ENCODE measurements around the gene LAMC2.
"Not testable (repeated sequence)": the region's sequence is repeated elsewhere in the genome, so short reads cannot be mapped to it uniquely, and the experiment has no call there.

The LAMC2 gene

GRCh38 chr1:183144752-183145151, 41.3 kb upstream of the LAMC2 start:
- Histone ChIP-seq H3K36me3 (ENCODE audit: control insufficient read depth in 4 of 4, insufficient read depth in 4 of 4, low read length in 3 of 4) (peaks cover 0 to 12% (median 2%) of the 10 kb centered on the region in 4 experiments), H3K27me3 (replicated peaks in 2 of 5; ENCODE audit: control insufficient read depth in 4 of 5, insufficient read depth in 5 of 5, low read length in 4 of 5) (peaks cover 0 to 1% (median 0%) of the 10 kb centered on the region in 5 experiments), H3K4me3 (ENCODE audit: control insufficient read depth in 1 of 7, extremely low read depth in 1 of 7, insufficient read depth in 4 of 7, low read depth in 2 of 7, low read length in 6 of 7) (no peak overlapping the region), H3K4me1 (ENCODE audit: control extremely low read depth in 1 of 4, control insufficient read depth in 4 of 4, insufficient read depth in 4 of 4, low read length in 3 of 4) (peaks cover 0 to under 1% (median 0%) of the 10 kb centered on the region in 4 experiments), H3K9me3 (ENCODE audit: control extremely low read depth in 1 of 5, control insufficient read depth in 4 of 5, insufficient read depth in 2 of 5, low read depth in 1 of 5, low read length in 4 of 5) (no peaks in the 10 kb centered on the region), H3K27ac (ENCODE audit: insufficient read depth in 1 of 2, low read depth in 1 of 2, low read length in 2 of 2, poor library complexity in 1 of 2, severe bottlenecking in 2 of 2) (no peak overlapping the region)
- POLR2A ChIA-PET, result no interaction called here
- WGBS (ENCODE audit: insufficient coverage), result 0% methylated on average over 1 of the region's 3 CpGs
- no peak for DNase-seq
- CTCF ChIA-PET, result no interaction called here

- no peak overlapping the region for H3K27ac ChIP-seq (ENCODE audit: insufficient read depth in 1 of 2, low read depth in 1 of 2, low read length in 2 of 2, poor library complexity in 1 of 2, severe bottlenecking in 2 of 2)
- 100% methylated on average over 2 of the region's 2 CpGs for WGBS (ENCODE audit: insufficient coverage)
- H3K4me1 ChIP-seq (ENCODE audit: control extremely low read depth in 1 of 4, control insufficient read depth in 4 of 4, insufficient read depth in 4 of 4, low read length in 3 of 4), result no peaks in the 10 kb centered on the region
- ChIA-PET CTCF (no interaction called here), POLR2A (no interaction called here)
- no peak overlapping the region for H3K4me3 ChIP-seq (ENCODE audit: control insufficient read depth in 1 of 7, extremely low read depth in 1 of 7, insufficient read depth in 4 of 7, low read depth in 2 of 7, low read length in 6 of 7)
- H3K36me3 ChIP-seq (ENCODE audit: control insufficient read depth in 4 of 4, insufficient read depth in 4 of 4, low read length in 3 of 4), result peaks cover 0 to 6% (median under 1%) of the 10 kb centered on the region in 4 experiments
- peaks cover 0 to 1% (median 0%) of the 10 kb centered on the region in 5 experiments for H3K27me3 ChIP-seq (replicated peaks in 2 of 5; ENCODE audit: control insufficient read depth in 4 of 5, insufficient read depth in 5 of 5, low read length in 4 of 5)
- H3K9me3 ChIP-seq (ENCODE audit: control extremely low read depth in 1 of 5, control insufficient read depth in 4 of 5, insufficient read depth in 2 of 5, low read depth in 1 of 5, low read length in 4 of 5), result no peaks in the 10 kb centered on the region
- DNase-seq, result no peak
Observed at GRCh38 chr1:183147735-183148134, 38.3 kb upstream of the LAMC2 start.

DNA sequence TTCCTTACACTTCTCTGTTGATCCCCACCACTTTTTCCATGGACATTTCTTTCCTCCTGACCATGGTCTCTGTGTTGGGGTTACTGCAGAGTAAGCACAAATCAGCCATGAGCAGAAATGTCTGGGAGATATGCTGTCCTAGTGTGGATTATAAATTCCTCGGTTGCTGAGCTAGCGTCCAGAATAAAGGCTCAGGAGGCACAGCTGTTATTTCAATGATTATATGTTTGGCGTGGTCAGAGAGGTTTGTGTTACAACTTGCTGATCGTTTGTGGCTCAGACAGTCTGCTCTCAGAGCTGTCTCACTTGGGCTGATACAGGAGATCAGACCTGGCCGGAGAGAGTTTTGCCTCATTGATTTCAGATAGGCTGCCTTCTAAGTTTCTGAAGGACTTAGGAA, 37.5 kb upstream of the LAMC2 start:
- peaks cover 0 to 1% (median 0%) of the 10 kb centered on the region in 5 experiments for H3K27me3 ChIP-seq (replicated peaks in 2 of 5; ENCODE audit: control insufficient read depth in 4 of 5, insufficient read depth in 5 of 5, low read length in 4 of 5)
- no peaks in the 10 kb centered on the region for H3K9me3 ChIP-seq (ENCODE audit: control extremely low read depth in 1 of 5, control insufficient read depth in 4 of 5, insufficient read depth in 2 of 5, low read depth in 1 of 5, low read length in 4 of 5)
- H3K4me1 ChIP-seq (ENCODE audit: control extremely low read depth in 1 of 4, control insufficient read depth in 4 of 4, insufficient read depth in 4 of 4, low read length in 3 of 4), result no peaks in the 10 kb centered on the region
- CTCF ChIA-PET, result interaction anchor here (1.0 kb wide), 1 partner anchor 12 kb away, joined by 4 read pairs; no protein-coding TSS in a partner anchor
- POLR2A ChIA-PET, result no interaction called here
- H3K4me3 ChIP-seq (ENCODE audit: control insufficient read depth in 1 of 7, extremely low read depth in 1 of 7, insufficient read depth in 4 of 7, low read depth in 2 of 7, low read length in 6 of 7), result no peak overlapping the region
- no peak for DNase-seq
- no peak overlapping the region for H3K27ac ChIP-seq (ENCODE audit: insufficient read depth in 1 of 2, low read depth in 1 of 2, low read length in 2 of 2, poor library complexity in 1 of 2, severe bottlenecking in 2 of 2)
- H3K36me3 ChIP-seq (ENCODE audit: control insufficient read depth in 4 of 4, insufficient read depth in 4 of 4, low read length in 3 of 4), result no peaks in the 10 kb centered on the region
- 98% methylated on average over 5 of the region's 5 CpGs for WGBS (ENCODE audit: insufficient coverage)

- POLR2A ChIA-PET, result no interaction called here
- CTCF ChIA-PET, result interaction anchor here (1.0 kb wide), 1 partner anchor 13 kb away, joined by 4 read pairs; no protein-coding TSS in a partner anchor
Observed at GRCh38 chr1:183149273-183149672, 36.8 kb upstream of the LAMC2 start.

DNA sequence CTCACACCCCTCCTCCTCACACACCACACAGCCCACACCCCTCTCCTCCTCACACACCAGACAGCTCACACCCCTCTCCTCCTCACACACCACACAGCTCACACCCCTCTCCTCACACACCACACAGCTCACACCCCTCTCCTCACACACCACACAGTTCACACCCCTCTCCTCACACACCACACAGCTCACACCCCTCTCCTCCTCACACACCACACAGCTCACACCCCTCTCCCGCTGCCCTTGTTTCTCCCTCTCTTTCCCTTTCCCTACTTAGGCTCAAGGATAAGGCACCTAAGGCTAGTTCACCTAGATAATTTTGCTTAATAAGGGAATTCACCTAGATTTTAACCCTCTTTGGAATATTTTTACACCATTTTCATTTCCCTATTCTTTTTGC, 36.0 kb upstream of the LAMC2 start:
- H3K9me3 ChIP-seq (ENCODE audit: control extremely low read depth in 1 of 5, control insufficient read depth in 4 of 5, insufficient read depth in 2 of 5, low read depth in 1 of 5, low read length in 4 of 5); DNase-seq; POLR2A ChIA-PET; H3K4me1 ChIP-seq (ENCODE audit: control extremely low read depth in 1 of 4, control insufficient read depth in 4 of 4, insufficient read depth in 4 of 4, low read length in 3 of 4); H3K4me3 ChIP-seq (ENCODE audit: control insufficient read depth in 1 of 7, extremely low read depth in 1 of 7, insufficient read depth in 4 of 7, low read depth in 2 of 7, low read length in 6 of 7); H3K27ac ChIP-seq (ENCODE audit: insufficient read depth in 1 of 2, low read depth in 1 of 2, low read length in 2 of 2, poor library complexity in 1 of 2, severe bottlenecking in 2 of 2); CTCF ChIA-PET; H3K36me3 ChIP-seq (ENCODE audit: control insufficient read depth in 4 of 4, insufficient read depth in 4 of 4, low read length in 3 of 4); H3K27me3 ChIP-seq (replicated peaks in 2 of 5; ENCODE audit: control insufficient read depth in 4 of 5, insufficient read depth in 5 of 5, low read length in 4 of 5): not testable (repeated sequence)
- whole genome bisulfite sequencing (ENCODE audit: insufficient coverage), result 83% methylated on average over 1 of the region's 1 CpG

More at GRCh38 chr1:183149273-183149672, 36.8 kb upstream of the LAMC2 start:
- Histone ChIP-seq H3K36me3 (ENCODE audit: control insufficient read depth in 4 of 4, insufficient read depth in 4 of 4, low read length in 3 of 4) (no peaks in the 10 kb centered on the region), H3K9me3 (ENCODE audit: control extremely low read depth in 1 of 5, control insufficient read depth in 4 of 5, insufficient read depth in 2 of 5, low read depth in 1 of 5, low read length in 4 of 5) (no peaks in the 10 kb centered on the region), H3K4me1 (ENCODE audit: control extremely low read depth in 1 of 4, control insufficient read depth in 4 of 4, insufficient read depth in 4 of 4, low read length in 3 of 4) (no peaks in the 10 kb centered on the region), H3K27ac (ENCODE audit: insufficient read depth in 1 of 2, low read depth in 1 of 2, low read length in 2 of 2, poor library complexity in 1 of 2, severe bottlenecking in 2 of 2) (no peak overlapping the region), H3K27me3 (replicated peaks in 2 of 5; ENCODE audit: control insufficient read depth in 4 of 5, insufficient read depth in 5 of 5, low read length in 4 of 5) (peaks cover 0 to 1% (median 0%) of the 10 kb centered on the region in 5 experiments), H3K4me3 (ENCODE audit: control insufficient read depth in 1 of 7, extremely low read depth in 1 of 7, insufficient read depth in 4 of 7, low read depth in 2 of 7, low read length in 6 of 7) (no peak overlapping the region)
- DNase-seq, result no peak
- WGBS (ENCODE audit: insufficient coverage), result 80% methylated on average over 1 of the region's 1 CpG

GRCh38 chr1:183150445-183150844, 35.6 kb upstream of the LAMC2 start:
- no peaks in the 10 kb centered on the region for H3K4me1 ChIP-seq (ENCODE audit: control extremely low read depth in 1 of 4, control insufficient read depth in 4 of 4, insufficient read depth in 4 of 4, low read length in 3 of 4)
- DNase-seq, result no peak
- ChIA-PET POLR2A (no interaction called here), CTCF (no interaction called here)
- H3K36me3 ChIP-seq (ENCODE audit: control insufficient read depth in 4 of 4, insufficient read depth in 4 of 4, low read length in 3 of 4), result no peaks in the 10 kb centered on the region
- no peaks in the 10 kb centered on the region for H3K9me3 ChIP-seq (ENCODE audit: control extremely low read depth in 1 of 5, control insufficient read depth in 4 of 5, insufficient read depth in 2 of 5, low read depth in 1 of 5, low read length in 4 of 5)
- H3K27me3 ChIP-seq (replicated peaks in 2 of 5; ENCODE audit: control insufficient read depth in 4 of 5, insufficient read depth in 5 of 5, low read length in 4 of 5), result peaks cover 0 to 1% (median 0%) of the 10 kb centered on the region in 5 experiments
- H3K4me3 ChIP-seq (ENCODE audit: control insufficient read depth in 1 of 7, extremely low read depth in 1 of 7, insufficient read depth in 4 of 7, low read depth in 2 of 7, low read length in 6 of 7), result no peak overlapping the region
- H3K27ac ChIP-seq (ENCODE audit: insufficient read depth in 1 of 2, low read depth in 1 of 2, low read length in 2 of 2, poor library complexity in 1 of 2, severe bottlenecking in 2 of 2), result no peak overlapping the region

GRCh38 chr1:183152180-183152579, 33.9 kb upstream of the LAMC2 start:
- POLR2A ChIA-PET, result no interaction called here
- 97% methylated on average over 4 of the region's 7 CpGs for WGBS (ENCODE audit: insufficient coverage)

More at GRCh38 chr1:183152180-183152579, 33.9 kb upstream of the LAMC2 start:
- H3K27ac ChIP-seq (ENCODE audit: insufficient read depth in 1 of 2, low read depth in 1 of 2, low read length in 2 of 2, poor library complexity in 1 of 2, severe bottlenecking in 2 of 2), result no peak overlapping the region
- no peaks in the 10 kb centered on the region for H3K36me3 ChIP-seq (ENCODE audit: control insufficient read depth in 4 of 4, insufficient read depth in 4 of 4, low read length in 3 of 4)
- H3K27me3 ChIP-seq (replicated peaks in 2 of 5; ENCODE audit: control insufficient read depth in 4 of 5, insufficient read depth in 5 of 5, low read length in 4 of 5), result peaks cover 0 to 1% (median 0%) of the 10 kb centered on the region in 5 experiments
- H3K9me3 ChIP-seq (ENCODE audit: control extremely low read depth in 1 of 5, control insufficient read depth in 4 of 5, insufficient read depth in 2 of 5, low read depth in 1 of 5, low read length in 4 of 5), result no peaks in the 10 kb centered on the region
- DNase-seq, result no peak
- no peak overlapping the region for H3K4me3 ChIP-seq (ENCODE audit: control insufficient read depth in 1 of 7, extremely low read depth in 1 of 7, insufficient read depth in 4 of 7, low read depth in 2 of 7, low read length in 6 of 7)
- H3K4me1 ChIP-seq (ENCODE audit: control extremely low read depth in 1 of 4, control insufficient read depth in 4 of 4, insufficient read depth in 4 of 4, low read length in 3 of 4), result no peaks in the 10 kb centered on the region
- CTCF ChIA-PET, result no interaction called here

All from common myeloid progenitor, CD34-positive (primary cell).